ENCODE data around the gene P4HA2.
A peak's percentile ranks its signal among the peaks of the same experiment; 100 is the strongest.
"Not testable (repeated sequence)": the region's sequence is repeated elsewhere in the genome, so short reads cannot be mapped to it uniquely, and the experiment has no call there.

The P4HA2 gene

GRCh38 chr5:132199116-132199680 is 28.5 kb downstream of the P4HA2 start:
- DNase-seq (ENCODE audit: low read depth) = no peak

- no peak for DNase-seq (ENCODE audit: low read depth)
These were observed 29.1 kb downstream of the P4HA2 start for GRCh38 chr5:132198571-132198970.

- DNase-seq (ENCODE audit: low read depth) = no peak
These were observed 31.9 kb downstream of the P4HA2 start for GRCh38 chr5:132195727-132196126.

- DNase-seq (ENCODE audit: low read depth) = no peak
These were observed 34.4 kb downstream of the P4HA2 start for GRCh38 chr5:132193165-132193694.

GRCh38 chr5:132190161-132190817 is 37.4 kb downstream of the P4HA2 start:
- DNase-seq (ENCODE audit: low read depth) = peak; percentile 84

GRCh38 chr5:132184588-132184987 is 43.1 kb downstream of the P4HA2 start:
- DNase-seq (ENCODE audit: low read depth) = no peak

GRCh38 chr5:132183723-132184122 is 43.9 kb downstream of the P4HA2 start:
- peak; percentile 43 for DNase-seq (ENCODE audit: low read depth)

- peak; percentile 30 for DNase-seq (ENCODE audit: low read depth)
These were observed 45.2 kb downstream of the P4HA2 start for GRCh38 chr5:132182359-132183040.

GRCh38 chr5:132181011-132181629 is 46.5 kb downstream of the P4HA2 start:
- no peak for DNase-seq (ENCODE audit: low read depth)

GRCh38 chr5:132180134-132180745 is 47.4 kb downstream of the P4HA2 start:
- DNase-seq (ENCODE audit: low read depth) = peak; percentile 75

- no peak for DNase-seq (ENCODE audit: low read depth)
These were observed 48.2 kb downstream of the P4HA2 start for GRCh38 chr5:132179405-132179804.

- DNase-seq (ENCODE audit: low read depth) = no peak
These were observed 49.9 kb downstream of the P4HA2 start for GRCh38 chr5:132177691-132178149.

- DNase-seq (ENCODE audit: low read depth) = no peak
These were observed 50.7 kb downstream of the P4HA2 start for GRCh38 chr5:132176987-132177386.

- DNase-seq (ENCODE audit: low read depth) = no peak
These were observed 51.1 kb downstream of the P4HA2 start for GRCh38 chr5:132176521-132176945.

GRCh38 chr5:132162945-132163344 is 64.7 kb downstream of the P4HA2 start:
- no peak for DNase-seq (ENCODE audit: low read depth)

GRCh38 chr5:132161574-132162326 is 65.9 kb downstream of the P4HA2 start:
- not testable (repeated sequence) for DNase-seq (ENCODE audit: low read depth)

- DNase-seq (ENCODE audit: low read depth) = no peak
These were observed 71.2 kb downstream of the P4HA2 start for GRCh38 chr5:132156413-132156812.

GRCh38 chr5:132150565-132150964 is 77.1 kb downstream of the P4HA2 start:
- no peak for DNase-seq (ENCODE audit: low read depth)

- DNase-seq (ENCODE audit: low read depth) = no peak
These were observed 80.0 kb downstream of the P4HA2 start for GRCh38 chr5:132147663-132148062.

- DNase-seq (ENCODE audit: low read depth) = not testable (repeated sequence)
These were observed 82.3 kb downstream of the P4HA2 start for GRCh38 chr5:132145326-132145725.

- no peak for DNase-seq (ENCODE audit: low read depth)
These were observed 84.5 kb downstream of the P4HA2 start for GRCh38 chr5:132143148-132143547.

All from EH (cell line).